ENCODE data around the gene SP6.

SP6 gene

DNA sequence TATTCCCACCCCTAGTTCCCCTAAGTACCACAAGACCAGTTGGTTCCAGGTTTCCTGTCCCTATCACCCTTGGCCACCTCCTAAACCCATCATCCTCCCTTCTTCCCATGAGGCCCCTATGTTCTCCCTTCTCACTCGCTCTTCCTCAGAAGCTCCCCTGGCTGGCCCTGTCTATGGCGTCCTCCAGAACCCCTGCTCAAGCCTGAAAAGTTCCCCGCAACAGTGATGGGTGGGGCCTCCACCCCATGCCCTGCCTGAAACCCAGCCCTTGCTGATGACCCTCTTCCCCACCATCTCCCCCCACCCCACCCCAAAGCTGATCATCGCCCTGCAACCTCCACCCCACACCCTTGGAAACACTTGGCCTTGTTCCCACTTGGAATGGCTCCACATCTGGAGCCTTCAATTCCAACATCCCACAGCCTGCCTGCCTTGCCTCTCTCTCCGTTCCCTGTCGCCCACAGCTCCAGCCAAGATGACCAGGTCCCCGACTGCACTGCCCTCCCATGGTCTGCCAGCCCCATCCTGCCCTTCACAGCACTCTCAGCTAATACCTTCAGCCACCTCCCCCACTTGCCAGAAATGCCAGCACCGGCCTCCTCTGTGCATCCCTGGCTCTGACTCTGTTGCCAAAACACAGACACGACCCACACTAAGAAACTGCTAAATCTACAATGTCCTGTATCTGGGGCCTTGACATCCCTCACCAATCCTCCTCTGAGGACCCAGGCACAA lies 39.9 kb downstream of the SP6 start:
- no peak overlapping the region for H3K4me3 ChIP-seq (ENCODE audit: low read length)
- no peak for TF ChIP-seq ZNF274 (IDR thresholded peaks at IDR 0.05; ENCODE audit: low read depth, low read length)

- TF ChIP-seq ZNF274 (IDR thresholded peaks at IDR 0.05; ENCODE audit: low read depth, low read length), result no peak
- H3K4me3 ChIP-seq (ENCODE audit: low read length), result no peak overlapping the region
These were observed 40.7 kb downstream of the SP6 start for GRCh38 chr17:47810200-47810821.

DNA sequence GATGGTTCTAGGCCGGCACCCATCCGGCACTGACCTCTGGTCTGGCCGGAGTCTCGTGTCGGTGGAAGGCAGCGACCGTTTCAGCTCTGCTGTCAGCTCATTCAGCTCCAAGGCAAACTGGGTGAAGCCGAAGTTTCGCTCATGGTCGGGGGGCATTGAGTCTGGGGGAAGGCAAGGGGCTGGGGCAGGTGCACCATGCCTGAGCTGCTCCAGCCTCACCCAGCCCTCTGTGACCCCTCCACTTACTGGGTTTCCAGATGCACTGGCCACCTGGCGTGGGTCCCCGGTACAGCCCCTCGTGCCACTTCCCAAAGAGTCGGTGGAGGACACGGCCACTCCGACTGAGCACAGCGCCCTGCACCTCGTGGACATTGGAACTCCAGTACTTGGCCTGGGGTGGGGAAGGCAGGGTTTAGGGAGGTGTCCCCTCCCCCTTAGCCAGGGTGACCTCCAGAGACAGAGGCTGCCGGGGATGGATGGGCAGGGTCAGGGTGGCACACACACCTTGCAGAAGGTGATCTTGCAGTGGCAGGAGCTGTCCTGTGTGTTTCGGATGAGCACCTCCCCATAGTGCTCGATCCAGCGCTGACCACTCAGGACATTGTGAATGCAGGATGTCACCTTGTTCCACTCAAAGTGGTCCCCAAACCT lies 42.0 kb downstream of the SP6 start:
- no peak for TF ChIP-seq ZNF274 (IDR thresholded peaks at IDR 0.05; ENCODE audit: low read depth, low read length)
- no peak overlapping the region for H3K4me3 ChIP-seq (ENCODE audit: low read length)

GRCh38 chr17:47808036-47808829 lies 42.7 kb downstream of the SP6 start:
- no peak overlapping the region for H3K4me3 ChIP-seq (ENCODE audit: low read length)
- TF ChIP-seq ZNF274 (IDR thresholded peaks at IDR 0.05; ENCODE audit: low read depth, low read length), result no peak

- TF ChIP-seq ZNF274 (IDR thresholded peaks at IDR 0.05; ENCODE audit: low read depth, low read length), result no peak
- no peak overlapping the region for H3K4me3 ChIP-seq (ENCODE audit: low read length)
These were observed 43.5 kb downstream of the SP6 start for GRCh38 chr17:47807421-47807820.

DNA sequence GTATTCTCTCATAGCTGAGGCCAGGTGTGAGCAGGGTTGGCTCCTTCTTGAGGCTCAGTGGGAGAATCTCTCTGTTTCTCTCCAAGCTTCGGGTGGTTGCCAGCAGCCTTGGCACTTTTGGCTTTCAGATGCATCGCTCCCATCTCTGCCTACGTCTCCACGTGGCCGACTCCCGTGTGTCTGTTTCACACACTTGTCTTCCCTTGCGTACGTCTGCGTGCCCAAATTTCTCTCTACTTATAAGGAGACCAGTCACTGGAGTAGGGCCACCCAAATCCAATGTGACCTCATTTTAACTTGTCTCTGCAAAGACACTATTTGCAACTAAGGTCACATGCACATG lies 44.1 kb downstream of the SP6 start:
- H3K4me3 ChIP-seq (ENCODE audit: low read length), result no peak overlapping the region
- TF ChIP-seq ZNF274 (IDR thresholded peaks at IDR 0.05; ENCODE audit: low read depth, low read length), result no peak

DNA sequence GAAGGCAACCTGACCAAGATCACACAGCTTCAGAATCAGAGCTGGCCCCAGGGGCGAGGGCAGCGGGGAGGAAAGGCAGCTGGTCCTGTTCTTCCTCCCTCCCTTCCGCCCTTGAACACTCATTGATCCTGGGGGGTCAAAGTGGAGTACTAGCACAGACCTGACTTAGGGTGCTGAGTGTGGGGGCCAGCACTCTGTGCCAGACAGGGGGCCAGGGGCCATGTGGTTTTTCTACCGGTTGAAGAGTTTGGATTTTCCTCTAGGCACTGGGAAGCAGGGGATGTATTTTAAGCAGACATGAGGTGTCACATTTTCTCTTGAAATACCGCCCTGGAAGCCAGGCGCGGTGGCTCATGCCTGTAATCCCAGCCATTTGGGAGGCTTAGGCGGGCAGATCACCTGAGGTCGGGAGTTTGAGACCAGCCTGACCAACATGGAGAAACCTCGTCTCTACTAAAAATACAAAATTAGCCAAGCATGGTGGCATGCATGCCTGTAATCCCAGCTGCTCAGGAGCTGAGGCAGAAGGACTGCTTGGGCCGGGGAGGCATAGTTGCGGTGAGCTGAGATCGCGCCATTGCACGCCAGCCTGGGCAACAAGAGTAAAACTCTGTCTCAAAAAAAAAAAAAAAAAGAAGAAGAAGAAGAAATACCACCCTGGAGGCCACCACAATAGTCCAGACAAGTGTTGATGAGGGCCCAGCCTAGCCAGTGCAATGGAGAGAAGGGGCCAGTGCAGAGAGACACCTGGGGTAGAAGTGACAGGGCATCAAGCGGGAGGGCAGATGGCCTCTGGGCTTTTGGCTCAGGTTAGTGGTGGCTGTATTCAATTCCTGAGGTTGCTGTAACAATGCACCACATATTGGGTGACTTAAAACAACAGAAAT lies 44.7 kb downstream of the SP6 start:
- TF ChIP-seq ZNF274 (IDR thresholded peaks at IDR 0.05; ENCODE audit: low read depth, low read length), result no peak
- no peak overlapping the region for H3K4me3 ChIP-seq (ENCODE audit: low read length)

DNA sequence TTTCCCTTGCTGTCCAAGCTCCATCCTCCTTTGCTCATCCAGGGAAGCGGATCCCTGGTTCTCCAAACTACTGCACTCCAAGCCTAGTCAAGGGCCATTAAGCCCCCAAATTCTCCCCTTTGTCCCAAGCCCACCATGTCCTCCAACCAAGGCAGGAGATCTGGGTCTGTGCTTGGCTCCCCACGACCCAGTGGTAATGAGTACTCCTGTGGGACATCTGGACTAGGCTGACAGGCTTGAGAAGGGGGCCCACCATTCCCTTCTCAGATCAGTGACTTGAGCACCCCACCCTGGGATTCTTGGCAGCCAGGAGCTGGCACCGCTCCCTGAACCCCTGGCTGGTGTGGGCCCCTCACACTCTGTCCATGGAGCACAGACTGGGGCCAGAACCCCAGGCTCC lies 46.5 kb downstream of the SP6 start:
- TF ChIP-seq ZNF274 (IDR thresholded peaks at IDR 0.05; ENCODE audit: low read depth, low read length), result no peak
- no peak overlapping the region for H3K4me3 ChIP-seq (ENCODE audit: low read length)

GRCh38 chr17:47803751-47804150 lies 47.2 kb downstream of the SP6 start:
- TF ChIP-seq ZNF274 (IDR thresholded peaks at IDR 0.05; ENCODE audit: low read depth, low read length), result no peak

DNA sequence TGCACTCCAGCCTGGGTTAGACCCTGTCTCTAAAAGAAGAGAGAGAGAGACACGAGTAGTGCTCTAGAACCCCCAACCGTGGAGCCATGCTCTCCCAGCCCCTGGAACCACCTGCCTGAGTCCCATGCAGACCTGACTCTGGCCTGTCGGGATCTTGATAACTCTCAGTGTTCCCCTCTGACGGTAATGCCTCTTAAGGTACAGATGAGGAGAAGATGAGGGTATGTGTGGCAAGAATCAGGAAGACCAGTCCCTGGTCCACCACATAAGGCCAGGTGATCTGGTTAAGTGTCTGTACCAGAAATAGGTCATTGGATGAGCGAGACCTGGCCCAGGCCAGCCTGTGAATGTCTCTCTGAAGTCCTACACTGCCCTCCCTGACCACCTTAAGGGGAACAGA lies 47.8 kb downstream of the SP6 start:
- TF ChIP-seq ZNF274 (IDR thresholded peaks at IDR 0.05; ENCODE audit: low read depth, low read length), result no peak
- no peak overlapping the region for H3K4me3 ChIP-seq (ENCODE audit: low read length)

More at GRCh38 chr17:47803751-47804150, 47.2 kb downstream of the SP6 start:
- no peak overlapping the region for H3K4me3 ChIP-seq (ENCODE audit: low read length)

DNA sequence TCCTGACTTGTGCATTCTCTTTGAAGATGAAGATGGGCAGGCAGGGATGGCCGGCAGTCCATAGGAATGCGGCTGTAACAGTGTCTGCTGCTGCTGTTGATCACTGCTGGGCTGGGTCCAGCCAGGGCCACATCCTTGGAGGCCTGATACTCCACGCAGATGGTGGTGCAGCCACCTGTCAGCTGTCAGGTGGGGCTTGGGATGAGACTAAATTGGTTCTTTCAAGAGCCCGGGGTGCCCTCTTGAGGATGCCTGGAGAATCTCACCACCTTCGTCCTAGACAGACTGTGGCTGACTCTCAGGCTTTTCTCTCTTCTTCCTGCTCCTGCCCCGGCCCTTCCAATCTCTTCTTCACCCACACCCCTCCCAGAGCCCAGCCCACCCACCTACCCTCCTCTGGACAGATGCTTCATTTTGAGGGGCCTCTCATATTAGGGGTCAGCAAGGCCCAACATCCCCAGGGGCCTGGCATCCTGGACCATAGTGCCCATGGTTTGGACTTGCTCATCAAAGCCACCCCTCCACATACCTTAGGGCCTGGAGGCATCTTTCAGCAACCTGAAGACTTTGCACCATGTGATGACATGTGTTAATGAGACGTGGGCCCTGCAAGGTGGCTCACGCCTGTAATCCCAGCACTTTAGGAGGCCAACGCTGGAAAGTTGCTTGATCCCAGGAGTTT lies 48.5 kb downstream of the SP6 start:
- no peak for TF ChIP-seq ZNF274 (IDR thresholded peaks at IDR 0.05; ENCODE audit: low read depth, low read length)
- no peak overlapping the region for H3K4me3 ChIP-seq (ENCODE audit: low read length)

DNA sequence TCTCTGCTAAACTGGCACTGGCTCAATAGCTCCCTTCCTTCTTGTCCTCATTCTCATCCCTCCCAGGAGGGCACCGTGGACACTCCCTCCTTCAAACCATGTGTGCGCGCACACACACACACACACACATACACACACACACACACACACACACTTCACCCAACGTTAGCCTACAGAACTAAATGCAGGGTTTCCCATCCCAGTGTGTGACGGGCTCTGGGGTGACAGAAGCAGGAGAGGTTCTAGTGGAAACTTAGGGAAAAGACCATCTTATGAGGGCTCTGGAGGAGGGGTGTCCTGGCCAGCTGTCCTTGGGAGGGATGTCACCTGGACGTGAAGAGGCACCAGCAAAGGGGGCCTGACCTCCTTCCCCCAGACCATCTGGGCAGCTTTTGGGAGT lies 49.1 kb downstream of the SP6 start:
- no peak for TF ChIP-seq ZNF274 (IDR thresholded peaks at IDR 0.05; ENCODE audit: low read depth, low read length)
- no peak overlapping the region for H3K4me3 ChIP-seq (ENCODE audit: low read length)

- no peak for TF ChIP-seq ZNF274 (IDR thresholded peaks at IDR 0.05; ENCODE audit: low read depth, low read length)
- H3K4me3 ChIP-seq (ENCODE audit: low read length), result no peak overlapping the region
These were observed 49.7 kb downstream of the SP6 start for GRCh38 chr17:47801176-47801765.

Data from GM08714 (cell line).